MCF 10A (cell line): Measurements from ENCODE around the gene ZNF700. TPM values are rescaled to one million over a fixed set of nuclear protein-coding genes. Genes with fewer than 3 reads are reported as not detected.

Experiments
- BruUV-seq: library from RNA; stranded (reverse); fragments of 400-500 nt; replicated peaks from 2 replicates; lab custom pipeline; 2021; lab: Mats Ljungman, UMichigan
- CTCF ChIA-PET: fragments of 300-600 bp; sonication (Branson Sonifier 250); formaldehyde crosslinking; extraction: SDS; loops from one replicate; lab custom pipeline; 2021; ENCODE audit warnings: antibody characterized with exemption, inconsistent platforms; lab: Yijun Ruan, JAX
- POLR2A ChIA-PET: fragments of 300-600, 350-650 bp; sonication (Branson Sonifier 250); formaldehyde crosslinking; extraction: SDS; loops from one replicate; lab custom pipeline; 2020; ENCODE audit warnings: antibody characterized with exemption, inconsistent platforms; lab: Yijun Ruan, JAX
- DNase-seq: peaks from one replicate; pipeline ENCODE4 v3.0.0-alpha.2; 2018; ENCODE audit not compliant: unreplicated experiment
- H3K27ac Mint-ChIP-seq: one replicate; pipeline ENCODE4 v1.8.0; 2022; ENCODE audit warnings: mild to moderate bottlenecking, low read depth, mixed read lengths; ENCODE audit not compliant: unreplicated experiment
- H3K27me3 Mint-ChIP-seq: one replicate; pipeline ENCODE4 v1.8.0; 2022; ENCODE audit warnings: mixed read lengths; ENCODE audit not compliant: insufficient read depth, unreplicated experiment
- H3K36me3 Mint-ChIP-seq: one replicate; pipeline ENCODE4 v1.8.0; 2022; ENCODE audit warnings: mild to moderate bottlenecking, moderate library complexity, mixed read lengths; ENCODE audit not compliant: insufficient read depth, unreplicated experiment
- H3K4me1 Mint-ChIP-seq: one replicate; pipeline ENCODE4 v1.8.0; 2022; ENCODE audit warnings: mixed read lengths; ENCODE audit not compliant: insufficient read depth, unreplicated experiment
- H3K4me3 Mint-ChIP-seq: one replicate; pipeline ENCODE4 v1.8.0; 2022; ENCODE audit warnings: mild to moderate bottlenecking, moderate library complexity, mixed read lengths; ENCODE audit not compliant: unreplicated experiment
- H3K9me3 Mint-ChIP-seq: one replicate; pipeline ENCODE4 v1.8.0; 2022; ENCODE audit warnings: mixed read lengths; ENCODE audit not compliant: unreplicated experiment
- CTCF ChIP-seq: fragments of 200-600 bp; IDR thresholded peaks from one replicate; pipeline ENCODE4 v1.8.0; 2022; ENCODE audit warnings: antibody characterized with exemption, mild to moderate bottlenecking; ENCODE audit not compliant: unreplicated experiment
- intact Hi-C: fragments of 100-400 bp; cut with micrococcal nuclease; formaldehyde crosslinking; loops from 2 replicates; pipeline ENCODE4 v1.14.1; 2022
- total RNA-seq: library from RNA; stranded (reverse); gene quantifications from 2 replicates; pipeline ENCODE4 v1.2.3, GENCODE V29; 2022

The ZNF700 gene
- total RNA-seq, 1 experiment from 2014 or later = 5.9 TPM

- H3K9me3 Mint-ChIP-seq = peaks cover 12% of the 10 kb centered on the region
- H3K4me3 Mint-ChIP-seq = no peak overlapping the region
- ChIA-PET CTCF (interaction anchor here (0.6 kb wide), 1 partner anchor 624 kb away, joined by 3 read pairs; no protein-coding TSS in a partner anchor), POLR2A (no interaction called here)
- no peaks in the 10 kb centered on the region for H3K4me1 Mint-ChIP-seq
- BruUV-seq = no TSS peak
- intact Hi-C loops = no loop called here
- no peak overlapping the region for H3K27ac Mint-ChIP-seq
- TF ChIP-seq CTCF = no peak
- DNase-seq = no peak
- H3K36me3 Mint-ChIP-seq = peaks cover 58% of the 10 kb centered on the region
- H3K27me3 Mint-ChIP-seq = no peaks in the 10 kb centered on the region
Measured at GRCh38 chr19:11950312-11950711, 25.4 kb downstream of the ZNF700 start.

- Mint-ChIP-seq H3K4me3 (no peak overlapping the region), H3K27ac (no peak overlapping the region), H3K4me1 (no peaks in the 10 kb centered on the region), H3K27me3 (no peaks in the 10 kb centered on the region), H3K9me3 (peaks cover 38% of the 10 kb centered on the region), H3K36me3 (peaks cover 6% of the 10 kb centered on the region)
- no peak for DNase-seq
- ChIA-PET POLR2A (interaction anchor here (0.8 to 1.4 kb wide), 2 partner anchors 20 to 40 kb away, joined by 3 read pairs; no protein-coding TSS in a partner anchor), CTCF (no interaction called here)
- intact Hi-C loops = no loop called here
- no TSS peak for BruUV-seq
- no peak for TF ChIP-seq CTCF
Measured at GRCh38 chr19:11963566-11964355, 38.9 kb downstream of the ZNF700 start.

- TF ChIP-seq CTCF = no peak
- DNase-seq = no peak
- Mint-ChIP-seq H3K27me3 (no peaks in the 10 kb centered on the region), H3K4me1 (no peaks in the 10 kb centered on the region), H3K4me3 (no peak overlapping the region), H3K27ac (no peak overlapping the region), H3K36me3 (peaks cover 6% of the 10 kb centered on the region), H3K9me3 (peaks cover 38% of the 10 kb centered on the region)
- POLR2A ChIA-PET = interaction anchor here (0.8 to 1.4 kb wide), 2 partner anchors 19 to 40 kb away, joined by 3 read pairs; no protein-coding TSS in a partner anchor
- CTCF ChIA-PET = no interaction called here
- BruUV-seq = no TSS peak
- intact Hi-C loops = no loop called here
Measured at GRCh38 chr19:11964496-11964857, 39.6 kb downstream of the ZNF700 start.

GRCh38 chr19:11964858-11965645 is 40.1 kb downstream of the ZNF700 start, which contains the start of gene ZNF763:
Gene ZNF763, plus strand, starts transcription at chr19:11965040. Its CDS starts 169 bp downstream, at chr19:11965209.
- POLR2A ChIA-PET = interaction anchor here (1.4 kb wide), 1 partner anchor 18 kb away, joined by 3 read pairs; no protein-coding TSS in a partner anchor
- no peak within 1 kb of the TSS for H3K4me3 Mint-ChIP-seq

More at GRCh38 chr19:11964858-11965645, 40.1 kb downstream of the ZNF700 start, which contains the start of gene ZNF763:
- no peaks in the 10 kb centered on the region for H3K27me3 Mint-ChIP-seq
- intact Hi-C loops = no loop called here
- no peak for DNase-seq
- H3K9me3 Mint-ChIP-seq = peaks cover 38% of the 10 kb centered on the region
- no peaks in the 10 kb centered on the region for H3K4me1 Mint-ChIP-seq
- no peak for TF ChIP-seq CTCF
- BruUV-seq = no TSS peak
- CTCF ChIA-PET = no interaction called here
- H3K36me3 Mint-ChIP-seq = peaks cover 6% of the 10 kb centered on the region
- H3K27ac Mint-ChIP-seq = no peak within 1 kb of the TSS
